Panc1 (cell line): Measurements from ENCODE around the gene RPUSD4. TPM values are rescaled to one million over a fixed set of nuclear protein-coding genes. Genes with fewer than 3 reads are reported as not detected.

Source experiments
- ATAC-seq: fragments of 200-7000 bp; cut with Tn5 transposase; 2 replicates; pipeline ENCODE4 v1.9.1; 2020; ENCODE audit warnings: mild to moderate bottlenecking, moderate library complexity
- BruUV-seq: library from RNA; stranded (reverse); fragments of 400-500 nt; replicated peaks from 2 replicates; lab custom pipeline; 2021; lab: Mats Ljungman, UMichigan
- CTCF ChIA-PET: fragments of 300-600 bp; sonication (Branson Sonifier 250); formaldehyde crosslinking; loops from one replicate; lab custom pipeline; 2022; ENCODE audit warnings: antibody characterized with exemption; lab: Charles Lee
- POLR2A ChIA-PET: fragments of 300-600 bp; sonication (Branson Sonifier 250); formaldehyde crosslinking; loops from one replicate; lab custom pipeline; 2022; ENCODE audit warnings: antibody characterized with exemption; lab: Charles Lee
- DNase-seq: peaks from one replicate; pipeline ENCODE4 v3.0.0-alpha.2; 2010; ENCODE audit warnings: low read depth, low spot score
- H3K27ac ChIP-seq: 2 replicates; pipeline ENCODE4 v1.5.1; 2011; ENCODE audit warnings: mild to moderate bottlenecking, low read length, inconsistent platforms
- H3K27me3 ChIP-seq: fragments of 200-500 bp; sonication (Bioruptor generic); 2 replicates; pipeline ENCODE4 v1.6.0; 2014; ENCODE audit warnings: low read length, inconsistent platforms; ENCODE audit not compliant: control insufficient read depth, insufficient read depth
- H3K36me3 ChIP-seq: fragments of 200-500 bp; sonication (Bioruptor generic); 2 replicates; pipeline ENCODE4 v1.5.1; 2014; ENCODE audit warnings: inconsistent platforms, mild to moderate bottlenecking, low read length, moderate library complexity; ENCODE audit not compliant: control insufficient read depth, insufficient read depth
- H3K4me1 ChIP-seq: 2 replicates; pipeline ENCODE4 v1.5.1; 2011; ENCODE audit warnings: inconsistent platforms, mild to moderate bottlenecking, low read length, moderate library complexity; ENCODE audit not compliant: control insufficient read depth, insufficient read depth
- H3K4me3 ChIP-seq, 2 experiments: 2 replicates each; pipeline ENCODE4 v1.5.1; 2011 to 2012; ENCODE audit warnings: low read depth in 2 of 2, low read length in 2 of 2, mild to moderate bottlenecking in 2 of 2, inconsistent platforms in 1 of 2, moderate library complexity in 1 of 2
- H3K9me3 ChIP-seq: fragments of 200-500 bp; sonication (Bioruptor generic); 2 replicates; pipeline ENCODE4 v1.5.1; 2014; ENCODE audit warnings: low read depth, mild to moderate bottlenecking, inconsistent platforms, low read length, moderate library complexity; ENCODE audit not compliant: control insufficient read depth, insufficient read depth
- POLR2AphosphoS5 ChIP-seq: IDR thresholded peaks from 2 replicates; pipeline ENCODE4 v1.6.1; 2012; ENCODE audit warnings: mild to moderate bottlenecking, low read depth, low read length, moderate library complexity
- SIN3A ChIP-seq: IDR thresholded peaks from 2 replicates; pipeline ENCODE4 v1.6.1; 2012; ENCODE audit warnings: low read depth, mild to moderate bottlenecking, low read length, moderate library complexity, borderline replicate concordance; ENCODE audit not compliant: insufficient read depth
- TCF7L2 ChIP-seq: IDR thresholded peaks from 2 replicates; pipeline ENCODE4 v1.6.1; 2011; ENCODE audit warnings: mild to moderate bottlenecking, low read depth, low read length, inconsistent platforms
- in situ Hi-C: cut with HindIII; loops from 2 replicates; pipeline ENCODE4 v1.10.0; 2016; ENCODE audit warnings: low sequenced_read_pairs, low pct_unique_long_range_greater_than_20kb
- intact Hi-C: fragments of 100-400 bp; cut with micrococcal nuclease; formaldehyde crosslinking; loops from one replicate; pipeline ENCODE4 v1.10.0; 2022; ENCODE audit not compliant: unreplicated experiment
- total RNA-seq: library from RNA; stranded (reverse); gene quantifications from one replicate; pipeline ENCODE4 v1.2.1, GENCODE V29; 2021; ENCODE audit not compliant: unreplicated experiment
- TF ChIP-seq, protein P1 (sequence below), 2 experiments: IDR thresholded peaks; 2 replicates each; pipeline ENCODE4 v1.6.1; 2011 to 2012; ENCODE audit warnings: low read depth in 2 of 2, control low read depth in 1 of 2, low read length in 1 of 2, mild to moderate bottlenecking in 1 of 2, moderate library complexity in 1 of 2; ENCODE audit not compliant: insufficient read depth in 1 of 2
- TF ChIP-seq, protein P2 (sequence below): fragments of 450-650 bp; IDR thresholded peaks from 2 replicates; pipeline ENCODE4 v1.5.1; 2017; ENCODE audit warnings: mild to moderate bottlenecking

Gene RPUSD4
- total RNA-seq, 1 experiment from 2014 or later, result 52.3 TPM

DNA sequence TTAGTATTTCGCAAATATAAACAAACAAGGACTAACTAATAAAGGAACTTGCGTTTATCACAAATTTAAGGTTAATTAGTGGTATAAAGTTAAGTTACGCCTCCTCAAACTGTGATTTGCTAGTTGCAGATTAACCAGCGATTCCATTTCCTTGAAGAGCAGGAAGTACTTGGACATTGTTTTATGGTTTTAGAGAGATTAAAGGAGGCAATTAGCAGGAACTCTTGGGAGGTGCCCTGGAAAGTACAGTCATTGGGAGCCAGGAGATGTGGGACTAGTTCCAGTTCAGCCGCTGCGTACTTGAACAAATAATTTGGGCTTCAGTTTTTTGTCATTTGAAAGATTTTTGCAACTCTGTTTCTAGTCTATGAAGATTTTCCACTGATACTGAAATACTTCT lies 3.4 kb upstream of the RPUSD4 start:
- intact Hi-C loops (no loop called here), in situ Hi-C loops (loop anchor here (25.0 kb wide), 1 partner anchor 278 kb away; the partner anchor contains the start of gene VSIG10L2)
- Histone ChIP-seq H3K4me1 (peaks cover 30% of the 10 kb centered on the region), H3K4me3 (no peak overlapping the region), H3K27ac (no peak overlapping the region), H3K27me3 (no peaks in the 10 kb centered on the region), H3K36me3 (peaks cover 2% of the 10 kb centered on the region), H3K9me3 (no peaks in the 10 kb centered on the region)
- TF ChIP-seq TCF7L2, result no peak
- TF ChIP-seq, protein P1, sequence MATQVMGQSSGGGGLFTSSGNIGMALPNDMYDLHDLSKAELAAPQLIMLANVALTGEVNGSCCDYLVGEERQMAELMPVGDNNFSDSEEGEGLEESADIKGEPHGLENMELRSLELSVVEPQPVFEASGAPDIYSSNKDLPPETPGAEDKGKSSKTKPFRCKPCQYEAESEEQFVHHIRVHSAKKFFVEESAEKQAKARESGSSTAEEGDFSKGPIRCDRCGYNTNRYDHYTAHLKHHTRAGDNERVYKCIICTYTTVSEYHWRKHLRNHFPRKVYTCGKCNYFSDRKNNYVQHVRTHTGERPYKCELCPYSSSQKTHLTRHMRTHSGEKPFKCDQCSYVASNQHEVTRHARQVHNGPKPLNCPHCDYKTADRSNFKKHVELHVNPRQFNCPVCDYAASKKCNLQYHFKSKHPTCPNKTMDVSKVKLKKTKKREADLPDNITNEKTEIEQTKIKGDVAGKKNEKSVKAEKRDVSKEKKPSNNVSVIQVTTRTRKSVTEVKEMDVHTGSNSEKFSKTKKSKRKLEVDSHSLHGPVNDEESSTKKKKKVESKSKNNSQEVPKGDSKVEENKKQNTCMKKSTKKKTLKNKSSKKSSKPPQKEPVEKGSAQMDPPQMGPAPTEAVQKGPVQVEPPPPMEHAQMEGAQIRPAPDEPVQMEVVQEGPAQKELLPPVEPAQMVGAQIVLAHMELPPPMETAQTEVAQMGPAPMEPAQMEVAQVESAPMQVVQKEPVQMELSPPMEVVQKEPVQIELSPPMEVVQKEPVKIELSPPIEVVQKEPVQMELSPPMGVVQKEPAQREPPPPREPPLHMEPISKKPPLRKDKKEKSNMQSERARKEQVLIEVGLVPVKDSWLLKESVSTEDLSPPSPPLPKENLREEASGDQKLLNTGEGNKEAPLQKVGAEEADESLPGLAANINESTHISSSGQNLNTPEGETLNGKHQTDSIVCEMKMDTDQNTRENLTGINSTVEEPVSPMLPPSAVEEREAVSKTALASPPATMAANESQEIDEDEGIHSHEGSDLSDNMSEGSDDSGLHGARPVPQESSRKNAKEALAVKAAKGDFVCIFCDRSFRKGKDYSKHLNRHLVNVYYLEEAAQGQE (IDR thresholded peaks at IDR 0.05; ENCODE audit: insufficient read depth in 1 of 2, low read depth in 2 of 2, low read length in 1 of 2), result no peak
- no peak for TF ChIP-seq SIN3A
- TF ChIP-seq POLR2AphosphoS5, result no peak
- TF ChIP-seq, protein P2, sequence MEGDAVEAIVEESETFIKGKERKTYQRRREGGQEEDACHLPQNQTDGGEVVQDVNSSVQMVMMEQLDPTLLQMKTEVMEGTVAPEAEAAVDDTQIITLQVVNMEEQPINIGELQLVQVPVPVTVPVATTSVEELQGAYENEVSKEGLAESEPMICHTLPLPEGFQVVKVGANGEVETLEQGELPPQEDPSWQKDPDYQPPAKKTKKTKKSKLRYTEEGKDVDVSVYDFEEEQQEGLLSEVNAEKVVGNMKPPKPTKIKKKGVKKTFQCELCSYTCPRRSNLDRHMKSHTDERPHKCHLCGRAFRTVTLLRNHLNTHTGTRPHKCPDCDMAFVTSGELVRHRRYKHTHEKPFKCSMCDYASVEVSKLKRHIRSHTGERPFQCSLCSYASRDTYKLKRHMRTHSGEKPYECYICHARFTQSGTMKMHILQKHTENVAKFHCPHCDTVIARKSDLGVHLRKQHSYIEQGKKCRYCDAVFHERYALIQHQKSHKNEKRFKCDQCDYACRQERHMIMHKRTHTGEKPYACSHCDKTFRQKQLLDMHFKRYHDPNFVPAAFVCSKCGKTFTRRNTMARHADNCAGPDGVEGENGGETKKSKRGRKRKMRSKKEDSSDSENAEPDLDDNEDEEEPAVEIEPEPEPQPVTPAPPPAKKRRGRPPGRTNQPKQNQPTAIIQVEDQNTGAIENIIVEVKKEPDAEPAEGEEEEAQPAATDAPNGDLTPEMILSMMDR, result no peak
- DNase-seq, result no peak
- ATAC-seq, result no peak
- BruUV-seq, result TSS peak; percentile 10
- CTCF ChIA-PET, result interaction anchor here (0.7 kb wide), 1 partner anchor 47 kb away, joined by 7 read pairs; no protein-coding TSS in a partner anchor
- POLR2A ChIA-PET, result no interaction called here

DNA sequence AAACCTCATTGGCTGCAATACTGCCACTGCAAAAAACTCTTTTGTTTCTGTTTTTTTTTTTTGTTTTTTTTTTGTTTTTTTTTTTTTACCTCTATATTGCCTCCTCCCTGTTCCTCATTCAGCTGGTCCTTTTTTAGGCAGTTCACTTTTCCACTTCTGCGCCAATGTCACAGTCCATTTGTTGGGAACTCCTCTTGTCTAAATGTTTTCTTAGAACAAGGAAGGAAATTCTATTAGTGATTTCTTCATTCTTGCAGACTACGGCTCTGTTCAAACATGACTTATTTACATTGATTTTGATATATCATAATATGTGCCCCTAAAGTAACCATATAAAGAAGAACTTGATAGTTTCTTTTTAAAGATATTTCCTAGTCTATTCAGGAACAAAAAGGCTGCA lies 3.0 kb upstream of the RPUSD4 start:
- Histone ChIP-seq H3K27me3 (no peaks in the 10 kb centered on the region), H3K4me3 (no peak overlapping the region), H3K36me3 (peaks cover 4% of the 10 kb centered on the region), H3K4me1 (peaks cover 30% of the 10 kb centered on the region), H3K27ac (no peak overlapping the region), H3K9me3 (no peaks in the 10 kb centered on the region)
- POLR2A ChIA-PET, result no interaction called here
- no TSS peak for BruUV-seq
- intact Hi-C loops, result no loop called here
- no peak for ATAC-seq
- CTCF ChIA-PET, result no interaction called here
- in situ Hi-C loops, result loop anchor here (25.0 kb wide), 1 partner anchor 277 kb away; the partner anchor contains the start of gene VSIG10L2
- DNase-seq, result no peak
- TF ChIP-seq TCF7L2, result no peak
- no peak for TF ChIP-seq POLR2AphosphoS5
- TF ChIP-seq, protein P1 (IDR thresholded peaks at IDR 0.05; ENCODE audit: insufficient read depth in 1 of 2, low read depth in 2 of 2, low read length in 1 of 2), result no peak
- TF ChIP-seq, protein P2, result no peak
- no peak for TF ChIP-seq SIN3A
